AG08395 (cell line): ENCODE measurements around the gene TEDDM1.
A peak's percentile ranks its signal among the peaks of the same experiment; 100 is the strongest.
"Not testable (repeated sequence)": the region's sequence is repeated elsewhere in the genome, so short reads cannot be mapped to it uniquely, and the experiment has no call there.

Source experiments
- DNase-seq: peaks from one replicate; pipeline ENCODE4 v3.0.0; 2012; ENCODE audit warnings: mixed read lengths, low spot score

The TEDDM1 gene, protein sequence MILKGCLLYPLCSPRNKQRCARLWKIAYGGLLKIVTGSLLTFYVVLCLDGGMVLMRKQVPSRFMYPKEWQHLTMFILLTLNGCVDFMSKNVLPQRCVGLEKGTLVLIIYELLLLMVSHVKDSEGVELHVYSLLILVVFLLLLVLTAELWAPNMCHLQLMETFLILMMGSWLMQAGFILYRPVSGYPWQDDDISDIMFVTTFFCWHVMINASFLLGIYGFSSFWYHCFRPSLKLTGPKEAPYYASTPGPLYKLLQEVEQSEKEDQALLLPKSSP

DNA sequence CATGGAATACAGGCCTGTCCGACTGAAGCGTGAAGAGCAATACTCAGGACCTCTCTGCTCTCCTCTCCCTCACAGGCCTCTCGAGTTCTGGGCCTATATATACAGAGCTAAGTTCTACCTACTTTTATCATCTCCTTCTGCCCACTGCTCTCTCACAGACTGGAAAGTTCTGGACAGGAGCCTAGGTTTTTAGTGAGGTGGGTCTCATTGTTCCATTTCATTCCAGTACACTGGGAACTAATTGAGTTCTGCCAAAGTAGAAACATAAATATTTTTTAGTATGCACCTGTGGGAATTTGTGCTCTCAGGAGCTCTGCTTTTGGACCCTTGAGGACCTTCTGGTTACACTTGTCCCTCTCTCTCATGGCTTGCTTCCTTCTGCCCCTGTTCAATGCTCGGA, at the start of gene TEDDM1:
Gene TEDDM1, minus strand, starts transcription at position 101 of the 400 bp plus-strand sequence. CDS start 182 bp downstream, outside the sequence.
- DNase-seq: no peak

DNA sequence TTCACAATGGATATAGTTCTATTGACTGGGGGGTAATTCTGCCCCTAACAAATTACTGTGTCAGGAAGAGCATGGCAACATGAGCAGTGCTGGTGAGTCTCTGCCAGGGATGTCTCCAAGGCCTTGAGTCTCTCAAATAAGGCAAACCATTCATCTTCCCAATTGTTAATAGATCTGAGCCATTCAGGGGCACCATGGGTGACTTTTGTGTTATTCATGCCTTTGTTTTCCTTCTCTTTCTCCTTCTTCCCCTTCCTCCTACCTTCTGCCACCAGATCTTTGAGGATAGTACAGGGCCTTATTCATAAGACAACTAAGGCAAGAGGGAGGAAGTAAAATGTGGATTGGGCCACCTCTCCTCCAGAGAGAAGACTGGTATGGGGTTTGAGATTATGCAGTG, 49.6 kb upstream of the TEDDM1 start, which contains the start of gene RGSL1:
Gene RGSL1, plus strand, starts transcription at position 60 of the 400 bp plus-strand sequence. Its CDS starts 20 bp downstream, at position 80.
- no peak for DNase-seq

DNA sequence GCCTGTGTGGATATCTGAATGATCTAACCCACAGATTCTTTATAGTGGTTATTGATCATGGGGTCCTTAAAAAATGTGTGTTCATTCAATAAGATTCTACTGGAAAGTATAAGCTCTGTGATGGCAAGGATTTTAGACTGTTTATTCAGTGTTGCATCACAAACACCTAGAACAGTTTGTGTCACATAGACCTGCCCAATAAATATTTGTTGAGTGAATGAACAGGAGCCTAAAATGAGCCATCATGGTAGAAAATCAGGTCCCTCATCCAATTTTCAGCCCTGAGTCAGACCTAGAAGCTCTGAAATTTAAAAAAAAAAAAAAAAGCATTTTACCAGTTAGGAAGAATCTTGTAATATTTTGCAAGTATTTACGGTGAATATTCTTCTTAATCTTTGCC, 47.2 kb upstream of the TEDDM1 start:
- DNase-seq: no peak

DNA sequence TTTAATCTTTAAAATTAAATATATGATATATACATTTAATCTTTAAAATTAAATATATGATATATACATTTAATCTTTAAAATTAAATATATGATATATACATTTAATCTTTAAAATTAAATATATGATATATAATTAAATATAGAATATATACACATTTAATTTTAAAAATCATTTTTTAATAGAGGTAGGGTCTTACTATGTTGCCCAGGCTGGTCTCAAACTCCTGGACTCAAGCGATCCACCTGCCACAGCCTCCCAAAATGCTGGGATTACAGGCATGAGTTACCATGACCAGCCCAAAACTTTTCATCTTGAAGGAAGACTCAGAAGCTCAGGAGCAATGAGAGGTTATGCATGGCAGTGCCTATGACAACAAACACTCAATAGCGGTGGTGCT, 46.7 kb upstream of the TEDDM1 start:
- DNase-seq: not testable (repeated sequence)

DNA sequence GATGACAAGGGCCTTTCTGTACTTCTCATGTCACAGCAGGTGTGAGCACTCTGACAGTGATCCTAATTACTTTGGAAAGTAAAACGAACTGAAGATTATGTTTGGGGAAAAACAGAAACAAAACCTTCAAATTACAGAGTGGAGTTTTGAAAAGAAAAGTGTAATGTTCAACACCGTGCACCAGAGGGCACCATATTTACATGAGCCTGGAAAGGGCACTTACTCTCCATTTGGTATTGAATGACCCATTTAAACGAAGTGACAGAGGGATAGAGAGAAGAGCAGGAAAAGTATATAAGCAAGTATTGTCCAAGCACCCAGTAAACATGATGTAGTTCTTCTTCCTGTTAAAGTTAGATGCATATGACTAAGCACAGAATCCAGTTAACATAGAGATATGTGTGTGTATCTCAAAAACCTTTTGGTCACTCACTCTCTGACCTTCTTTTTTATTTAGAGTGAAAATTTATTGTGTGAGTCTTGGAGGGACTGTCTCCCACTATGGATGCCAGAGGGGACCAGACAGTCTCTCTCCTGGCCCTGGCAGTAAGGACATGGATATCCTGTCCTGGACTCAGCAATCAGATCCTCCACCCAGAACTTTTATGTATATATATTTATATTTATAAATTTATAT, 45.7 kb upstream of the TEDDM1 start:
- DNase-seq: peak; percentile 63

DNA sequence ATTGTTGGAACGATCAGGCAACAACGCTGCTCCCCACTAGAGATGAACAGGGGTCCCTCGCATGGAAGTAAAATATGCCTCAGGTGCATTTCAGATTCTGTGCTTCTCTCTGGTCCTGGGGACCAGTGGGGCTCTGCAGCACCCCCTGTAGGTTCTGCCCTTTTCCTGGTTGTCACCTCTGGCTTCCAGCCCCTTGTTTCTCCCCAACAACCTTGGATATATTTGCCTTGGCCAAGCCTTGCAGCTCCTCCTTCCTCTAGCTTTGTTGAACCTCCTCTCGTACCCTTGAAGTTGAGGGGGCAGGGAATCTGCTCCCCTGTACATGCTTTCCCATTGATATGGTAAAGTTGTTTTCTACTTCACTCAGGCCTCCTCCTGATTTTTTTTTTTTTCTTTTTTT, 44.0 kb upstream of the TEDDM1 start:
- no peak for DNase-seq

DNA sequence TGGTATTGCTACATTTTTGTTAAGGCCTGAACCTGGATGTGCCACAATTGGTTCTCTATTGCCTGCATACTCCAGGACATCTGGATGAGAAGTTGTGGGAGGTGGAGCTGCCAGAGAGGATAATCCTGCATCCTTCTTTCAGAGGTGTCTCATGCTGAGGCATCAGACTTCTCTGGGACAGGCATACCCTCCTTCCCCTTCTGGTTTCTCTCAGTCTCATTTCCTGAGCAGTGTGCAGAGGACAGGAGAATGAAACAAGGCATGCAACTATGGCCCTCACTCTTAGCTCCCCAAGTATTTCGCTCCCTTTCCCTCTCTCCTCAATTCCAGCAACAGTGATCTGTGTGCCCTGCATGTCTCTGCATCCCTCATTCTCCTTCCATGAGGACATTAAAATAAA, 41.9 kb upstream of the TEDDM1 start:
- DNase-seq: no peak

DNA sequence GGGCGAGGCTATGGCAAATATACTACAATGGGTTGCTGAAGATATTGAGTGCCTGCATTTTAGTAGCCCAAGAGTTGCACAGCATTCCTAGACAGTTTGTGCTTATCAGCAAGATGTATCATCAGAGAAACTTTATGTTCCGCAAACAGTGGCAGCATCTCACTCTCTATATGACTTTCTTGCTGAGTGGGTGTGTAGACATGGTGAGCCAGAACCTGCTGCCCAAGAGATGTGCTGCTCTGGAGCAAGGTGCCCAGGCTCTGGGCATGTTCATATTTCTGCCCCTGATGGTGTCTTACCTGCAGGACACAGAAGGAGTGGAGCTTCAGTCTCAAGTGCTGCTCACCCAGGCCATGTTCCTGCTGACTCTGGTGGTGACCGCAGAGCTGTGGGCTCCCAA, 41.3 kb upstream of the TEDDM1 start:
- no peak for DNase-seq

DNA sequence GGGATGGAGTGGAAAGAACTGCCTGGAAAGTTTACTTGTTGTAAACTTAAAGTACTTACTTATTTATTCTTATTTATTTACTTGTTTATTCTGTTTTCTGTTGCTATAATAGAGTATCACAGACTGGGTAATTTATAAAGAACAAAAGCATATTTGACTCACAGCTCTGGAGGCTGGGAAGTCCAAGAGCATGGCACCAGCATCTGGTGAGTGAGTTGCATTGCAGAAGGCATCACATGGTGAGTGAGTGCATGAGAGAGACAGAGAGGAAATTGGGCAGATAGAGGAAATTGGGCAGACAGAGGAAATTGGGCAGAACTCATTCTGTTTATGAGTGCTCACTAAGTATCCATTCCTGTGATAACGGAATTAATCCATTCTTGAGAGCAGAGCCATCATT, 37.9 kb upstream of the TEDDM1 start:
- DNase-seq: no peak

DNA sequence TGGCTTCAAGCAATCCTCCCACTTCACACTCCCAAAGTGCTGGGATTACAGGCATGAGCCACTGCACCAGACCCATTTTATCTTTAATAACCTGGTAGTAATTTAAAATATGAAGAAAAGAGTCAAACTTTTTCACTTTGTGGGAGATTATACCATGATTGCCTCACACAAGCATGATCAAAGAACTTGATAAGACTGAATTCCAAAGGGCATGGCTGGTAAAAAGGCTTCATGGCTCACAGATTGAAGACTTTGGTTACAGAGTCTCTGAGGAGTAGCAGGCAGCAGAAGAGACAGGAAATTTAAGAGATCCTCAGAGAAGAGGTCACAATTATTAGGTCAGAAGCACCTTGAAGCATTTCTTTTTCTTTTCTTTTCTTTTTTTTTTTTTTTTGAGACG, 33.1 kb upstream of the TEDDM1 start:
- no peak for DNase-seq

DNA sequence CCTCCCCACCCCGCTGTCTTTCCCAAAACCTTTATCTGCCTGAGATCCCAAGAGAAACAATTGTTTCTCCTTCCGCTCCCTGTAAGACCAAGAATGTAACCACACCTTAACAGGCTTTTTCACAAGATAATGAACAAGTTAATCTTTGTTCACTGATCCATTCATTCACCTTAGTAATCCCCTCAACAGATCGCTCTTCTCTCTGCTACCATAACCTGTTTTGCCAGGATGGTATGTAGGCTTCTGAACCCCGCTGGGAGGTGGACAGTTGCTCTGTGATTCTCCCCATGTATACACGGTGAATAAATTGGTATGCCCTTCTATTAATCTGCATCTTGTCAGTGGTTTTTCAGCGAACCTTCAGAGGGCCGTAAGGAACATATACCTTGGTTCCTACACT, 30.8 kb upstream of the TEDDM1 start:
- DNase-seq: no peak

DNA sequence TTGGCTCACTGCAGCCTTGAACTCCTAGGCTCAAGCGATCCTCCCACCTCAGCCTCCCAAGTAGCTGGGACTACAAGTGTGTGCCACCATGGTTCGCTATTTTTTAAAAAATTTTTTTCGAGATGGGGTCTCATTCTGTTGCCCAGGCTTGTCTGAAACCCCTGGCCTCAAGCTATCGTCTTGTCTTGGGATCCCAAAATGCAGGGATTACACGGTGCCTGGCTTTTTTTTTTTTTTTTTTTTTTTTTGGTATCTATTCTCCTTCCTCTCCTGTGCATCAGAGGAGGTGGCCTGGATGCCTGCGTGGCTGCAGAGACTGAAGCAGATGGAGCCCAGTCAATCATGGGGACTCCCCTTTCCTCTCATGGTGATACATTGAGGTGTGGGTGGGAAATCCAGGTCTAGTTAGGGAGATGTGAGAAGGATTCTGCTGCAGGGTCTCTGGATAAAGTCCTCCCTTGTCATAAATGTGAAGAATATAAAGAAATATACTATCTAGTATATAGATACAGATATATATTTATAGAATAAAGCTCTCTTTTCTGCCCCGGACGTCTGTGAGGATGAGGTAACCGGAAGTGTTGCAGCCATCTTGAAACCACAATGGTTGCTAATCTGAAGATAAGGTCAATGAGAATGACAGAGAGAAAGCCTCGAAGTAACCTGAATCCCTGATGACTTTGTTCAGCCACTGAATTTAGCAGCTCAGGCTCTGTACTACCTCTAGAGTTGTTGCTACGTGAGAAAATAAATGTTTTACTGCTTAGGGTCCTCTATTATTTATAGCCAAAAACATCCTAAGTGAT, 30.0 kb upstream of the TEDDM1 start:
- DNase-seq: no peak

DNA sequence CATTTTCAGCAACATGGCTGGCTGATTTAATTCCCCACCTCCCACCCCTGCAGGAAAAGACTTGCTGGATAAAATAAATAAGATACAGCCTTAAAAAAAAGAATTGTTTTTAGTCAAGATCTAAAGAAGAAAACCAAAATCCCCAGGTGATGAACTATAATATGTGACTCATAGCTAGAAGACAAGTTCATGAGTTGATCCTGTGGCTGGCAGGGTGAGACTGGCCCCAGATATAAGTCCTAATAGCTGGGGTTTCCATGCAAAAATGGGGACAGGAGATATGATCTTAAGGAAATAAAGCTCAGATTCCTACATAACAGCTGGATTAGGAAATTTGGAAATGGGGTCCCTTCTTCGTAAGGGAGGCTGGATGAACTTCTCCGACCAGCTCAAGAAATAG, 27.6 kb upstream of the TEDDM1 start:
- no peak for DNase-seq

DNA sequence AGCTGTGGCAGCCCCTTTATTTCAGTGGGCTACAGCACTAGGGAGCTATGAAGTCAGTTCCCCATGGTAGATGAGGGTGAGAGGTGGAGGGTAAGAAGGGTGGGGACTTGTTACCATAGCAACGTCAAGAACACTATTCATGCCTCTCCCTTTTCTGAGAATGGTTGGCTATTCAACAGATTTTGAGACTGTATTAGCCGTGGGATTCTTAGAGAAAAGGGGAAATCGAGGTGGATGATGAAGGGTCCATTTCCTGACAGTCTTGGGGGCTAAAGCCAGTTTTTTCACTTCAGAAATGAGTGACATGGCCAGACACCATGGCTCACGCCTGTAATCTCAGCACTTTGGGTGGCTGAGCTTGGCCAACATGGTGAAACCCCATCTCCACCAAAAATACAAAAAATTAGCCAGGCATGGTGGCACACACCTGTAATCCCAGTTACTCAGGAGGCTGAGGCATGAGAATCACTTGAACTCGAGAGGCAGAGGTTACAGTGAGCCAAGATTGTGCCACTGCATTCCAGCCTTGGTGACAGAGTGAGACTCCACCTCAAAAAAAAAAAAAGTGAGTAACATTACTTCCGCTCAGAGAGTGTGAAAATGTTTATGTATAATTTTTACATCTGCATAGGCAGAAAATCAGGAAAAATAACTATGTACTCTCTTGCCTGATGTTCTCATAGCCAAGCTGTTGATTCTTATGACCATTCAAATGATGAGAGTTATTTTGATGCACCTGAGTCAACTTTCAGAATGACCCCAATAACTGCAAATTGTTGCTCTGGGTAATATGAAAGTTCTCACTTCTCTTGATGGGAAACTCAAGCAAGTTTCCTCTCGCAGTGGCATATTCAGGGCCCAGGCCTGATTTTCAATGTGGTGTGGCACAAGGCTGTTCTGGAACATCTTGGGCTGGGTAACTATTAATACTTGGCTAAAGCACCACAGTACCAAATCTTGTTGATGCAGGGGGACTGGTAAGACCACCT, 26.3 kb upstream of the TEDDM1 start:
- no peak for DNase-seq

DNA sequence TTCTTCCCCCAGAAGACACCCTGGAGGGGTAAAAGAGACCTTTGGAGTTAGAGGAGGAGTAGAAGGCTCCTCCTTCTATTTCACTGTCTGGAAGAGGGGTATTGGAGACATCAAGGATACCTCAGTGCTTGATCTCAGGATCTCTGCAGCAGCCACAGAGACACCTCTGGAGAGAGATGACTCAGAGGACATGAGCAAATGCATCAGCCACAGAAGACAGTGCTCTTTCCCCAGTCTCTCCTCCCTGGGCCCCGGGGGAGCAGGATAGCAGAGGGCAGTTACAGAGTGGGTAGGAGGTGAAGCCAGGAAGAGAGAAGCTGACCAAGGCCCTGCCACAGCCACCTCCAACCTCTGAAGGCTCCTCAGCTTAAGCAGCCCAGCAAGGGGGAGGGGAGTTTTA, 15.3 kb upstream of the TEDDM1 start:
- no peak for DNase-seq

DNA sequence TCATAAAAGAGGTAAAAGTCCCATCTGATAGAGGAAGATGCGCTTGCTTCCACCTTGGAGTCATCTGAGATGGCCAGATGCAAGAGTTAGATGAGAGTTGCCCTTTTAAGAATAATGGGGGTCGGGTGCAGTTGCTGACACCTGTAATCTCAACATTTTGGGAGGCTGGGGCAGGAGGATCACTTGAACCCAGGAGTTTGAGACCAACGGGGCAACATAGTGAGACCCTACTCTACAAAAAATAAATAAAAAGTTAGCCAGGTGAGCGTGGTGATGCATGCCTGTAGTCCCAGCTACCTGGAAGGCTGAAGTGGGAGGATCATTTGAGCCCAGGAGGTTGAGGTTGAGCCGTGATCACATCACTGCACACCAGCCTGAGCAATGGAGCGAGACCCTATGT, 13.5 kb upstream of the TEDDM1 start:
- no peak for DNase-seq

DNA sequence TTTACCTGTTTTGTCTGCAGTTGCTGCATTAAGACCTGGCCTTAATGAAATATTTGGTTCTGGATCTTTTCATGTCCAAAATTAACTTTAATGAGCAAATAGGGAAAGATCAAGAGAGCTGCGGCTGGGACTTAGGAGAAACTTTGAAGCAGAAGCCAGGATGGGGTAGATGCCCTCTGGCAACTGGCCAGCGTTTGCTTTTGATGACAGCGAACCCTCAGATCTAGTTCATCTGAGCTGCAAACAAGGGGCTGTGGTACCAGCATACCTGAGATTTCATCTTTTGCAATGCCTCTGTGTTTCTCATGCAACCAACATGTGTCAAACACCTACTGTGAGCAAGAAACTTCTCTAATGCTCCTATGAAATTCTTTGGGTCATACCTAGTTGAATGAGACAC, 13.0 kb upstream of the TEDDM1 start:
- no peak for DNase-seq

DNA sequence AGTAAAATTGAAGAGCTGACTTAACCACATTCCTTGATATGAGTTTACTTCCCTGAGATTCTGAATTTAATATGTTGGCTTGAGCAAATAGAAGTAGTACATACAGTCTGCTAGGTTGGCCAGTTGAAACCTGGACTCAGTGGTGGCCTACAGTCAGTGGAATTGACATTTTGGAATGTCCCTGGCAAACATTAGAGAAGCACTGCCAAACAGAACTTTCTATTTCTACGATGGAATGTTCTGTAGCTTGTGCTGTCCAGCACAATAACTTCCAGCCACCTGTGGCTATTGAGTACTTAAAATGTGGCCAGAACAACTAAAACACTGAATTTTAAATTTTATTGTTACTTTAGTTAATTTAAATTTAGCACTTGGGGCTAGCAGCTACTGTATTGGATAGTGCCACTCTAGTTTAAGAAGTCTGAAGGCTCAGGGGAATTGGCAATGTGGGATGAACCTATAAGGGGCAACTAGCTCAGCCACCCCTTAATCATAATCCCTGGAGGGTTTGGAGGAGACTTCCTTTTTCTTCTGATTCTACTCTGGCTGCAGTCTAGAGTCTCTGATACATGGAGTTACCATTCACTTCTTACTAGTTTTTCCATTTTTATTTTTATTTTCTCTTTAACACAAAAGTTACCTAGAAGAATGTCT, 10.3 kb upstream of the TEDDM1 start:
- DNase-seq: no peak

DNA sequence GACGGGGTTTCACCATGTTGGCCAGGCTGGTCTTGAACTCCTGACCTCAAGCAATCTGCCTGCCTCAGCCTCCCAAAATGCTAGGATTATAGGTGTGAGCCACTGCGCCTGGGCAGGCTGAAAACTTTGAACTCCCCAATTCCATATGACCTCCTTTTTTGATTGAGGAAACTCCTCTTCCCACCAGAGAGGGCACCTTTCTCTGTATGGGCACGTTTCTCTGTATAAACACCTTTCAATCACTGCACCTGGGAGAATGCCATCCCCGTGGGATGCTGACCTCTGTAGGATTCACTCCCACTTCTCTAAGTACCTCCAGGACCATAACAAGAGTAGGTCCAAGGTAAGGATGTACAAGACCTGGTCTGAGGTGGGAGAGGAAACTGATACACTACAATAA, 9.7 kb upstream of the TEDDM1 start:
- DNase-seq: no peak

DNA sequence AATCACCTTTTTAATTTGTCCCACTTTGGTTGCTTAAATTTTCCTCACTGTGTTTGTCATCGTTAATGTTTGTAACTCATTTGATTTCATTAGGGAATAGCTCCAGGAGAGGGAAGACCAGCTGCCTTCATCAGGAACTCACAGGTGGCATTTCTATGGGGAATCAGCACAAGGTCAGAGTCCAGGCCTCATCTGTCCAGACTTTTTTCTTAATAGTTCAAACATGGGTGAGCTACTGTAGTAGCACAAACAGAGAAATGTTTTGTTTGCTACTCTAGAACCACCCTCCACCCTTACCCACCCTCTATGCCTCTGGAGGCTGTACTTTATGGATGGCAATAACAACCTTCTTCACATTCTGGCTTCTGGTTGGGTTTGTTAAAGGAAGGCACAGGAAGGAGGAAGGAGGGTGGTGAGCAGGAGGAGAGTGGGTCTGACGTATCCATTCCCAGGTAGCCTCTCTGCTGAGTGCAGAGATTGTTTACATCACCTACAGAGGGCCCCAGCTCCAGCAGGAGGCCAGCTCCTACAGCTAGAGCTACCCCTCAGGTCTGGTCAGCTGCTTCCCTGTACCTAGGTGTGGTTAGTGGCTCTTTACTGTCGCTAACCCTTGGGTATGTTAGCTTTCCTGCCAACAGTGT, 8.1 kb upstream of the TEDDM1 start:
- DNase-seq: no peak

DNA sequence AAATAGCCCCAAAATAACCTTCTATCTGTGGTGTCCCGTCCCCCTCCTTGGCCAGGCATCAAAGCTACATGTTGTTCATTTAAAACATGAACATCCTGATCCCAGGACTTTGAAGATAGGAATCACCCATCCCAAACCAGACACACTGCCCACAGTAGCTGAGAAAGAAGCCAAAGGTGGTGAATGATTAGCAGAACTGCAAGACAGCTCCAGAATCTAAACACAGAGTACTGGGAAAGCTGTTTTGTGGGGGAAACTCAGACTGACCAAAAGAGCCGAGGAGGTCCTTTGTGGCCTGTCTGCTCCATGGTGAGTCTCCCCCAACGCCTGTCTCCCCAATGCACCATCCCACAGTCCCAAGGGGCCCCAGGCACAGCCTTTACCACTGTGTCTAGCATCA, 7.3 kb upstream of the TEDDM1 start:
- no peak for DNase-seq
